ENCODE measurements around the gene CACNA1C. TPM values are rescaled to one million over a fixed set of nuclear protein-coding genes. Genes with fewer than 3 reads are reported as not detected.

Gene CACNA1C
- polyA plus RNA-seq, 2 donors = 2.1 to 2.5 TPM

DNA sequence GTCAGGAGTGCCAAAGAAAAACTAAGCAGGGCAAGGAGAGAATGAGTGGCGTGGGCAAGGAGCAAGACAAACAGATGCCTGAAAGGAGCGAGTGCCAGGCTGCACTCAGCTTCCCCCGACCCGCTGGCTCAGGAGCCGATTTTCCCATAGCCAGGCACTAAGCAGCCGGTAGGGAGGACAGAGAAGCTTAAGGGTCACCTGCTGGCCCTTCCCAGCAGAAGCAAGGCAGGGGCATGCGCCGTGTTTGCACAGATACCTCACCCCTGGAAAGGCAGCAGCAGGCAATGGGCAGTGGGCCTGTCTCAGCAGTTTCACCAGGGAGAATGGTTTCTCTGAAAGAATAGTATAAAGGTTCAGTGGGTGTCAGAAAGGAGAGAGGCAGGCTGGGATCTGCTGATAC is 637.1 kb downstream of the CACNA1C start:
- Histone ChIP-seq H3K27ac (ENCODE audit: low read depth in 2 of 2, low read length in 1 of 2) (no peak overlapping the region), H3K9me3 (ENCODE audit: control insufficient read depth in 2 of 2, insufficient read depth in 1 of 2, low read depth in 1 of 2, low read length in 1 of 2) (peaks cover 0 to 2% of the 10 kb centered on the region in 2 donors), H3K27me3 (ENCODE audit: control insufficient read depth in 1 of 2, insufficient read depth in 2 of 2, low read length in 2 of 2) (no peaks in the 10 kb centered on the region), H3K36me3 (ENCODE audit: control insufficient read depth in 2 of 2, insufficient read depth in 2 of 2, low read length in 1 of 2) (no peaks in the 10 kb centered on the region), H3K4me3 (ENCODE audit: low read depth in 1 of 2, low read length in 2 of 2) (no peak overlapping the region), H3K4me1 (ENCODE audit: control insufficient read depth in 2 of 2, insufficient read depth in 2 of 2, low read length in 1 of 2) (peaks cover 2 to 5% of the 10 kb centered on the region in 2 donors)
- 78 to 81% methylated on average over 8 of the region's 8 CpGs for WGBS, 2 donors

DNA sequence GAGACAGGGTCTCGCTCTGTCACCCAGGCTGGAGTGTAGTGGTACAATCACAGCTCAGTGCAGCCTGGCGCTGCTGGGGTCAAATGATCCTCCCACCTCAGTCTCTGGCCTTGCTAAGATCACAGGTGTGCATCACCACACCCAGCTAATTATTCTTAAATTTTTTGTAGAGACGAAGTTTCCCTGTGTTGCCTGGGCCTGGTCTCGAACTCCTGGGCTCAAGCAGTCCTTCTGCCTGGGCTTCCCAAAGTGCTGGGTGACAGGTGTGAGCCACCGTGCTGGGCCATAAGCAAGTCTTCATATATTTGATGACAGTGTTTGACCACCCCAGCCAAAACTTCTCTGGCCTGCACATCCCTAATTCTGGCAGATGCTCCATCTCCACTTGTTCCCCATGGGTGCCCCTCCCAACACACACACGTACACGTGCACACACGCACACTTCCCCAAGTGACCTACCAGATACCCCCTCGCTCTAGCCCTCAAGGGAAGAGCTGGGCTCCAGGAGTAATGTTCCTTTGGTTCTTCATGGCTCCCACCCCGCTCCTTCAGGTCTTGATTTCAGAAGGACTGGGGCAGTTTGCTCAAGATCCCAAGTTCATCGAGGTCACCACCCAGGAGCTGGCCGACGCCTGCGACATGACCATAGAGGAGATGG is 637.7 kb downstream of the CACNA1C start:
- WGBS, 2 donors = 66 to 68% methylated on average over 14 of the region's 14 CpGs
- Histone ChIP-seq H3K4me3 (ENCODE audit: low read depth in 1 of 2, low read length in 2 of 2) (peak overlapping the region in 1 of 2 donors; percentile 51), H3K9me3 (ENCODE audit: control insufficient read depth in 2 of 2, insufficient read depth in 1 of 2, low read depth in 1 of 2, low read length in 1 of 2) (peaks cover 0 to 2% of the 10 kb centered on the region in 2 donors), H3K36me3 (ENCODE audit: control insufficient read depth in 2 of 2, insufficient read depth in 2 of 2, low read length in 1 of 2) (no peaks in the 10 kb centered on the region), H3K27me3 (ENCODE audit: control insufficient read depth in 1 of 2, insufficient read depth in 2 of 2, low read length in 2 of 2) (no peaks in the 10 kb centered on the region), H3K27ac (ENCODE audit: low read depth in 2 of 2, low read length in 1 of 2) (no peak overlapping the region), H3K4me1 (ENCODE audit: control insufficient read depth in 2 of 2, insufficient read depth in 2 of 2, low read length in 1 of 2) (peaks cover 2 to 5% of the 10 kb centered on the region in 2 donors)

DNA sequence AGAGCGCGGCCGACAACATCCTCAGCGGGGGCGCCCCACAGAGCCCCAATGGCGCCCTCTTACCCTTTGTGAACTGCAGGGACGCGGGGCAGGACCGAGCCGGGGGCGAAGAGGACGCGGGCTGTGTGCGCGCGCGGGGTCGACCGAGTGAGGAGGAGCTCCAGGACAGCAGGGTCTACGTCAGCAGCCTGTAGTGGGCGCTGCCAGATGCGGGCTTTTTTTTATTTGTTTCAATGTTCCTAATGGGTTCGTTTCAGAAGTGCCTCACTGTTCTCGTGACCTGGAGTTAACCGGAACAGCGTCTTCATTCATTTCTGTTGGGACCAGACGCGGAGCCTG is 638.2 kb downstream of the CACNA1C start:
- Histone ChIP-seq H3K27ac (ENCODE audit: low read depth in 2 of 2, low read length in 1 of 2) (no peak overlapping the region), H3K9me3 (ENCODE audit: control insufficient read depth in 2 of 2, insufficient read depth in 1 of 2, low read depth in 1 of 2, low read length in 1 of 2) (peaks cover 0 to 2% of the 10 kb centered on the region in 2 donors), H3K4me1 (ENCODE audit: control insufficient read depth in 2 of 2, insufficient read depth in 2 of 2, low read length in 1 of 2) (peaks cover 2 to 5% of the 10 kb centered on the region in 2 donors), H3K36me3 (ENCODE audit: control insufficient read depth in 2 of 2, insufficient read depth in 2 of 2, low read length in 1 of 2) (no peaks in the 10 kb centered on the region), H3K4me3 (ENCODE audit: low read depth in 1 of 2, low read length in 2 of 2) (peak overlapping the region; percentile 43 to 51), H3K27me3 (ENCODE audit: control insufficient read depth in 1 of 2, insufficient read depth in 2 of 2, low read length in 2 of 2) (no peaks in the 10 kb centered on the region)
- WGBS, 2 donors = 17 to 20% methylated on average over 28 of the region's 28 CpGs

DNA sequence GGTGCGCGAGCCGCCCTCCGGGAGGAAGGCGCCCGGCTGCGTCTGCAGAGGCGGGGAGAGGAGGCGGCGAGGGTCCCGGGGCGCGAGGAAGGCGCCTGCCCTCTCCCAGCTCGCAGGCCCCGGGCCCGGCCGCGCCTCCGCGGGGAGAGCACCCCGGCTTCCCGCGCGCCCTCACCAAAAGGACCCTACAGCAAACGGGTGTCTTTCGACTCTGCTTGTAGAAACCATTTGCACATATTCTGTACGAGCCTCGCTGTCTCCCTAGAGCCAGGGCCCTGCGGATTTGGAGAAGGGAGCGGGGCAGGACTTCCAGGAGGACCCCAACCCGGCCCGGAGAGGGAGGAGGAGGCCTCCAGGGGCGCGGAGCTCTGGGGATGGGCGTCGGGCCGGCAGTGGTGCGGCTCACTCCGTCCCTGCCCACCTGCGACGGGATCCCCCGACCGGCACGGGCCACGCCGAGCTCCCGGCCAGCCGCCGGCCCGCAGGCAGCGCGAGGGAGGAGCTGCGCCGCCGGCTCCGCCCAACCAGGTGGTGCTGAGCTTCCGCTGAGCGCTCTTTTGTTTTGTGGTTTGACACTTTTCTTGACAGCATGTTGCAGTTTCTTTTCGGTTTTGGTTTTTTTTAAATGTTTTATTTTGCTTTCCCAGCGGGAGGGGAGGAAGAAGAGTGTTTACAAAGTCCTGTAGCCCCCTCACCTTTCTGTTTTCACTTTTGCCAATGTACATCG is 638.7 kb downstream of the CACNA1C start:
- Histone ChIP-seq H3K9me3 (ENCODE audit: control insufficient read depth in 2 of 2, insufficient read depth in 1 of 2, low read depth in 1 of 2, low read length in 1 of 2) (peaks cover 0 to 2% of the 10 kb centered on the region in 2 donors), H3K27ac (ENCODE audit: low read depth in 2 of 2, low read length in 1 of 2) (peak overlapping the region in 1 of 2 donors; percentile 0), H3K36me3 (ENCODE audit: control insufficient read depth in 2 of 2, insufficient read depth in 2 of 2, low read length in 1 of 2) (no peaks in the 10 kb centered on the region), H3K4me3 (ENCODE audit: low read depth in 1 of 2, low read length in 2 of 2) (peak overlapping the region; percentile 43 to 51), H3K27me3 (ENCODE audit: control insufficient read depth in 1 of 2, insufficient read depth in 2 of 2, low read length in 2 of 2) (no peaks in the 10 kb centered on the region), H3K4me1 (ENCODE audit: control insufficient read depth in 2 of 2, insufficient read depth in 2 of 2, low read length in 1 of 2) (peaks cover 2 to 5% of the 10 kb centered on the region in 2 donors)
- WGBS, 2 donors = 12 to 14% methylated on average over 48 to 62 of the region's 62 CpGs

DNA sequence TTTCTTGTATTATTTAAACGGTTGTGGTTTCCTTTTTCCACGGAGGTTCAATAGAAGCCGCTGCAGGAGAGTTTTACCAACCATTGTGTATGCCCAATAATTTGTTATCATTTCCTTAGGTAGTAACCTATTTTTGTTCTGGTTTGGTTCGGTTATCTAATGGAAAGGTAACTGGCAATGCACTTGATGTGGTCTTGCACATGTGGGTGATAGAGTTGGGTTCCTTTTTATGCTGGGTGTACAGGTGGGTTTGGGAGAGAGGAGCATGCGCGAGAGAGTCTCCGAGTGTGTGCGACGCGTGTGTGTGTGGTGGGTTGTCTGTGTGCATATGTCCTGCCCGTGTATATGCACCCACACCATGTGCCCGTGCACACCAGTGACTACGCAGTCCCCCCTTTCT is 639.3 kb downstream of the CACNA1C start:
- WGBS, 2 donors = 48 to 53% methylated on average over 13 of the region's 13 CpGs
- H3K4me1 ChIP-seq (ENCODE audit: control insufficient read depth in 2 of 2, insufficient read depth in 2 of 2, low read length in 1 of 2) = peaks cover 2 to 5% of the 10 kb centered on the region in 2 donors
- H3K27ac ChIP-seq (ENCODE audit: low read depth in 2 of 2, low read length in 1 of 2) = no peak overlapping the region
- peak overlapping the region; percentile 22 to 43 for H3K4me3 ChIP-seq (ENCODE audit: low read depth in 1 of 2, low read length in 2 of 2)
- H3K9me3 ChIP-seq (ENCODE audit: control insufficient read depth in 2 of 2, insufficient read depth in 1 of 2, low read depth in 1 of 2, low read length in 1 of 2) = peaks cover 0 to 2% of the 10 kb centered on the region in 2 donors
- no peaks in the 10 kb centered on the region for H3K36me3 ChIP-seq (ENCODE audit: control insufficient read depth in 2 of 2, insufficient read depth in 2 of 2, low read length in 1 of 2)
- no peaks in the 10 kb centered on the region for H3K27me3 ChIP-seq (ENCODE audit: control insufficient read depth in 1 of 2, insufficient read depth in 2 of 2, low read length in 2 of 2)

DNA sequence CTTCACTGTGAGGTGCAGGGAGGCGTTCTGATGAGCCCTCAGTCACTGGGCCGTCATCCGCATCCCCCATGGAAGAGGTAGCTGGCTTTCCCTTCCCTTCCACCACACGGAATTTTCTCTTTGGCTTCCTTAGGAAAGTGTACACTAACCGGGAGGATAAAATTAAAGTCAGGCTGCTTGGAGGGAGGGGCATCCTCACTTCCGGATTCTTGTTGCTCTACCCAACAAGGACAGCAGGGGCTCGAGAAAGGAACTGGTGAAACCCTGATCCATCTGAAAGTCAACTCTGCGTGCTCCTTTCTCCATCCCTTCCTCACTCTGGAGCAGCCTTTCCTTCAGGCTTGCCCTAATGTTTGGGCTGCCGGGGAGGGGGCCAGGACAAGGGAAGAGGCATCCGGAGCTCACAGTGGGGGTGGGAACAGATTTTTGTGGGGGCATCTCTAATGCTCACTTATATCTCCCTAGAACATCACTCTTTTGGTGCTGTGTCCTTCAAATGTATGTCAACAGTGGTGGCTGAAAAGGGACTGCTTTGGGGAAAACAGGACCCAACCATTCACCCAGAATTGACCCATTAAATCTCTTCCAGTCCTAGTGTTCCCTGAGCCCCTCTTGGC is 640.6 kb downstream of the CACNA1C start:
- no peaks in the 10 kb centered on the region for H3K36me3 ChIP-seq (ENCODE audit: control insufficient read depth in 2 of 2, insufficient read depth in 2 of 2, low read length in 1 of 2)
- no peaks in the 10 kb centered on the region for H3K27me3 ChIP-seq (ENCODE audit: control insufficient read depth in 1 of 2, insufficient read depth in 2 of 2, low read length in 2 of 2)
- H3K27ac ChIP-seq (ENCODE audit: low read depth in 2 of 2, low read length in 1 of 2) = no peak overlapping the region
- H3K9me3 ChIP-seq (ENCODE audit: control insufficient read depth in 2 of 2, insufficient read depth in 1 of 2, low read depth in 1 of 2, low read length in 1 of 2) = peaks cover 0 to 2% of the 10 kb centered on the region in 2 donors
- H3K4me3 ChIP-seq (ENCODE audit: low read depth in 1 of 2, low read length in 2 of 2) = no peak overlapping the region
- H3K4me1 ChIP-seq (ENCODE audit: control insufficient read depth in 2 of 2, insufficient read depth in 2 of 2, low read length in 1 of 2) = peaks cover 2 to 5% of the 10 kb centered on the region in 2 donors
- 46 to 49% methylated on average over 10 of the region's 10 CpGs for WGBS, 2 donors

DNA sequence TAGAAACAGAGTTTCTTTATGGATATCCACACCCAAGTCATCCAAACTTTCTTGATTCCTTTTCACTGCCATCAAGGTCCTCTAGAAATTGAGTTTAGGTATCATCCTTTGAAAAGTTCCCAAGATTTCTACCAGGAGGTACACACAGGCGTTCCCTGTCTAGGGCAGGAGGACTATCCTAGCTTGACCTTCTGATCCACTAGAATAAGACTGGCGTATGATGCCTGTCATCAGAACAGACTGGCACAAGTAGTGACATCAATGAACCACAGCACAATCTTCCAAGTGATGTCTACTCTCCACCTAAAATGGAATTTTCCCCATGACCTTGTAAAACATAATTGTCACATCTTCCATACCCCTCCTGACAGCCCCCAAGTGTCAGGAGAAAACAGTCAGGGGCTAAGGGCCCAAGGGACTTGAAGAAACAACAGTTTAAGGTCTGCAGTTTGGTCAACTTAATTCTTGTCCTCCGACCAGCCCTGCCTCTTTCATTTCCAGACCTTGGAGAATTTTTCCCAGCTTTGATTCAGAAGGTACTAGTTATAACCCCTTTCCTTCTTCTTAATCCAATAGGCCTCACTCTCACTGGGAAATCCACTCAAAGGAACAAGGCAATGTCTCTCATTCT is 641.3 kb downstream of the CACNA1C start:
- Histone ChIP-seq H3K36me3 (ENCODE audit: control insufficient read depth in 2 of 2, insufficient read depth in 2 of 2, low read length in 1 of 2) (no peaks in the 10 kb centered on the region), H3K9me3 (ENCODE audit: control insufficient read depth in 2 of 2, insufficient read depth in 1 of 2, low read depth in 1 of 2, low read length in 1 of 2) (peaks cover 0 to 2% of the 10 kb centered on the region in 2 donors), H3K27me3 (ENCODE audit: control insufficient read depth in 1 of 2, insufficient read depth in 2 of 2, low read length in 2 of 2) (no peaks in the 10 kb centered on the region), H3K27ac (ENCODE audit: low read depth in 2 of 2, low read length in 1 of 2) (no peak overlapping the region), H3K4me1 (ENCODE audit: control insufficient read depth in 2 of 2, insufficient read depth in 2 of 2, low read length in 1 of 2) (peaks cover 2 to 5% of the 10 kb centered on the region in 2 donors), H3K4me3 (ENCODE audit: low read depth in 1 of 2, low read length in 2 of 2) (no peak overlapping the region)
- 91 to 95% methylated on average over 3 of the region's 3 CpGs for WGBS, 2 donors

DNA sequence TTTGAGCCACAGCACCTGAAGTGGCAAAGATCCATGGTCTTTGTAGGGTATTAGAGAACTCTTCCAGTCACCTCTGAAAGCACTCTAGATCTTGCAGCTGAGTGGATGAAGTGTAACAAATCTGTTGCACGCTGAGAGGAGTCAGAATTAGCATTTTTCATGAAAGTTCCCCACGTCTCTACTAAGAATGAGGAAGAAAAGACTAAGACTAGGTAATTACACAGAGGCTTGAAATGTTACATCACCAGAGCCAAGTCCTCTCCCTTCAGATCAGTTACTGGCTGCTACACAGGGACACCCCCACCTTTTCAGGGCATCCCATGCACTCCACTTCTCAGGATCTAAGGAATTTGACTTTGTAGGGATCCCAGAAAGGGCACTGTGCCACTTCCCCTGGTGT is 643.3 kb downstream of the CACNA1C start:
- no peaks in the 10 kb centered on the region for H3K36me3 ChIP-seq (ENCODE audit: control insufficient read depth in 2 of 2, insufficient read depth in 2 of 2, low read length in 1 of 2)
- peaks cover 2% of the 10 kb centered on the region in 2 donors for H3K4me1 ChIP-seq (ENCODE audit: control insufficient read depth in 2 of 2, insufficient read depth in 2 of 2, low read length in 1 of 2)
- no peaks in the 10 kb centered on the region for H3K27me3 ChIP-seq (ENCODE audit: control insufficient read depth in 1 of 2, insufficient read depth in 2 of 2, low read length in 2 of 2)
- WGBS, 2 donors = 59 to 70% methylated on average over 2 of the region's 2 CpGs
- peaks cover 0 to 2% of the 10 kb centered on the region in 2 donors for H3K9me3 ChIP-seq (ENCODE audit: control insufficient read depth in 2 of 2, insufficient read depth in 1 of 2, low read depth in 1 of 2, low read length in 1 of 2)
- no peak overlapping the region for H3K4me3 ChIP-seq (ENCODE audit: low read depth in 1 of 2, low read length in 2 of 2)
- no peak overlapping the region for H3K27ac ChIP-seq (ENCODE audit: low read depth in 2 of 2, low read length in 1 of 2)

DNA sequence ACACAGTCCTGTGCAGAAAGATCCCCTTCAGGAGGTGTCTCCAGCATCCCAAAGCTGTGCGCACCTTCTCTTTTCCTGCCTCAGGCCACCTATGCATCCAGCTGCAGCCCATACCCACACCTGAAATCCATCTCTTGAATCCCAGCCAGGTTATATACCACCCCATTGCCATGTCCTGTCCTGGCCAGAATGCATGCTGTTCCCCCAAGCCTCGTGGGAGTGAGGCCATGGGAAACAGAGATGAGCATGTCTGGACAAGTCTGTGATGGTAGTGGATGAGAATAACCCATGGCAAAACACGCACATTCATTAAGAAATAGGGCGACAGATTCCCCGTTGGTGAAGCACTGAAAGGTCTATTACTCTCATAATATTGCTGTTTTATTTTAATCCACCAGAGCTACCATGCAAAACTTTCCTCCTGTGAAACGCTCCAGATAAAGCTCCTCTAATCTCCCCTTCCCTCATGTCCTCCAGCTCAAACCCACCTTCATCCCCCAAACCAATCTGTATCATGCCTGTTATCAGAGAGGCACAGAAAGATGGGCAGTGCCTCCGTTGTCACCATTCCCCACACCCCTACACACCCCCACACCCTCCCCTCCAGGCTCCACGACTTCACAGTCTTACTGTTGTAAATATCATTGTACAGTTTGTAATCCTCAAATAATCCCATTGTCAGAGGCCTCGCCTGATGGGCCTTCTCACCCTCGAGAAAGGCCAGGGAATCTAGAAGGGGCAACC is 644.4 kb downstream of the CACNA1C start:
- no peaks in the 10 kb centered on the region for H3K36me3 ChIP-seq (ENCODE audit: control insufficient read depth in 2 of 2, insufficient read depth in 2 of 2, low read length in 1 of 2)
- 57 to 59% methylated on average over 10 of the region's 10 CpGs for WGBS, 2 donors
- peaks cover under 1 to 2% of the 10 kb centered on the region in 2 donors for H3K4me1 ChIP-seq (ENCODE audit: control insufficient read depth in 2 of 2, insufficient read depth in 2 of 2, low read length in 1 of 2)

More for the DNA sequence above, 644.4 kb downstream of the CACNA1C start:
- Histone ChIP-seq H3K4me3 (ENCODE audit: low read depth in 1 of 2, low read length in 2 of 2) (no peak overlapping the region), H3K9me3 (ENCODE audit: control insufficient read depth in 2 of 2, insufficient read depth in 1 of 2, low read depth in 1 of 2, low read length in 1 of 2) (peaks cover 0 to under 1% of the 10 kb centered on the region in 2 donors), H3K27me3 (ENCODE audit: control insufficient read depth in 1 of 2, insufficient read depth in 2 of 2, low read length in 2 of 2) (no peaks in the 10 kb centered on the region), H3K27ac (ENCODE audit: low read depth in 2 of 2, low read length in 1 of 2) (no peak overlapping the region)

Data from esophagus (tissue), 2 donors.